ENCODE measurements around the gene TSPAN3.

Gene TSPAN3

GRCh38 chr15:77096541-77096940, 25.6 kb upstream of the TSPAN3 start:
- no peak for TF ChIP-seq CTCF (IDR thresholded peaks at IDR 0.05; ENCODE audit: poor library complexity, severe bottlenecking)
- DNase-seq (ENCODE audit: low spot score) = no peak
- Histone ChIP-seq H3K4me3 (ENCODE audit: severe bottlenecking) (no peak overlapping the region), H3K9me3 (ENCODE audit: severe bottlenecking) (no peaks in the 10 kb centered on the region), H3K27ac (ENCODE audit: poor library complexity, severe bottlenecking) (no peak overlapping the region), H3K36me3 (ENCODE audit: low read depth) (no peaks in the 10 kb centered on the region), H3K4me1 (ENCODE audit: insufficient read depth, poor library complexity, severe bottlenecking) (no peaks in the 10 kb centered on the region), H3K27me3 (ENCODE audit: insufficient read depth, poor library complexity, severe bottlenecking) (no peaks in the 10 kb centered on the region)
- ATAC-seq (ENCODE audit: low read depth) = no peak

GRCh38 chr15:77096138-77096537, 25.2 kb upstream of the TSPAN3 start:
- Histone ChIP-seq H3K4me1 (ENCODE audit: insufficient read depth, poor library complexity, severe bottlenecking) (no peaks in the 10 kb centered on the region), H3K27ac (ENCODE audit: poor library complexity, severe bottlenecking) (no peak overlapping the region), H3K27me3 (ENCODE audit: insufficient read depth, poor library complexity, severe bottlenecking) (no peaks in the 10 kb centered on the region), H3K36me3 (ENCODE audit: low read depth) (no peaks in the 10 kb centered on the region), H3K4me3 (ENCODE audit: severe bottlenecking) (no peak overlapping the region), H3K9me3 (ENCODE audit: severe bottlenecking) (no peaks in the 10 kb centered on the region)
- DNase-seq (ENCODE audit: low spot score) (no peak), ATAC-seq (ENCODE audit: low read depth) (0 out of 3 replicates have a peak, but pooled peaks have one; percentile 34)
- TF ChIP-seq CTCF (IDR thresholded peaks at IDR 0.05; ENCODE audit: poor library complexity, severe bottlenecking) = no peak

GRCh38 chr15:77094397-77095030, 23.6 kb upstream of the TSPAN3 start:
- Histone ChIP-seq H3K9me3 (ENCODE audit: severe bottlenecking) (no peaks in the 10 kb centered on the region), H3K4me3 (ENCODE audit: severe bottlenecking) (no peak overlapping the region), H3K27ac (ENCODE audit: poor library complexity, severe bottlenecking) (no peak overlapping the region), H3K4me1 (ENCODE audit: insufficient read depth, poor library complexity, severe bottlenecking) (no peaks in the 10 kb centered on the region), H3K36me3 (ENCODE audit: low read depth) (no peaks in the 10 kb centered on the region), H3K27me3 (ENCODE audit: insufficient read depth, poor library complexity, severe bottlenecking) (no peaks in the 10 kb centered on the region)
- no peak for TF ChIP-seq CTCF (IDR thresholded peaks at IDR 0.05; ENCODE audit: poor library complexity, severe bottlenecking)
- ATAC-seq (ENCODE audit: low read depth) (no peak), DNase-seq (ENCODE audit: low spot score) (no peak)

- TF ChIP-seq CTCF (IDR thresholded peaks at IDR 0.05; ENCODE audit: poor library complexity, severe bottlenecking) = no peak
- no peaks in the 10 kb centered on the region for H3K4me1 ChIP-seq (ENCODE audit: insufficient read depth, poor library complexity, severe bottlenecking)
- H3K4me3 ChIP-seq (ENCODE audit: severe bottlenecking) = no peak overlapping the region
- no peaks in the 10 kb centered on the region for H3K9me3 ChIP-seq (ENCODE audit: severe bottlenecking)
- no peaks in the 10 kb centered on the region for H3K36me3 ChIP-seq (ENCODE audit: low read depth)
- H3K27ac ChIP-seq (ENCODE audit: poor library complexity, severe bottlenecking) = no peak overlapping the region
- H3K27me3 ChIP-seq (ENCODE audit: insufficient read depth, poor library complexity, severe bottlenecking) = no peaks in the 10 kb centered on the region
- ATAC-seq (ENCODE audit: low read depth) (no peak), DNase-seq (ENCODE audit: low spot score) (no peak)
These were observed 22.5 kb upstream of the TSPAN3 start for GRCh38 chr15:77093436-77093835.

DNA sequence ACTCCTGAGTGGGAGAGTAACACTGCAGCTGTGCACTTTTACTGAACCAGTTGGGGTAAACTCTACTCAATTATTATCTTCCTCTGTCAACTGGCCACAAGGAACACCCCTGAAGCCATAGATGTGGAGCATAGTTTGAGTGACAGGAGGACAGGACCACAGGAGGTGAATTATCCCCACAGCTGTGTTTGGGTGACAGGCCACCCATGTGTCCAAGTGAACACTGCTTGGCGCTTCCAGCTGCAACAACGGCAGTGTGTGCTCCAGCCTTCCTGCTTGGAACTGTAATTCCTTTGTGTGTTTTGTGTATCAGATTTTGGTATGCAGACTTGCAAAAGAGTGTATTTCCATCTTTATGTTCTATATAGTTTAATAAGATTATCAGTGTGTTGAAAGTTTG, 20.2 kb upstream of the TSPAN3 start:
- H3K4me3 ChIP-seq (ENCODE audit: severe bottlenecking) = no peak overlapping the region
- no peak for TF ChIP-seq CTCF (IDR thresholded peaks at IDR 0.05; ENCODE audit: poor library complexity, severe bottlenecking)
- no peak for DNase-seq (ENCODE audit: low spot score)
- no peaks in the 10 kb centered on the region for H3K36me3 ChIP-seq (ENCODE audit: low read depth)
- no peaks in the 10 kb centered on the region for H3K9me3 ChIP-seq (ENCODE audit: severe bottlenecking)
- no peak for ATAC-seq (ENCODE audit: low read depth)
- H3K27ac ChIP-seq (ENCODE audit: poor library complexity, severe bottlenecking) = no peak overlapping the region
- no peaks in the 10 kb centered on the region for H3K4me1 ChIP-seq (ENCODE audit: insufficient read depth, poor library complexity, severe bottlenecking)
- no peaks in the 10 kb centered on the region for H3K27me3 ChIP-seq (ENCODE audit: insufficient read depth, poor library complexity, severe bottlenecking)
